A549 (cell line): ENCODE results near the gene IDI1.

Experiments used
- JUNB ChIP-seq: fragments of >200 bp; sonication (Bioruptor Twin); formaldehyde crosslinking; IDR thresholded peaks from 2 replicates; pipeline ENCODE4 v1.6.1; 2016
- MAX ChIP-seq: IDR thresholded peaks from 2 replicates; pipeline ENCODE4 v1.6.1; 2012

- TF ChIP-seq JUNB = no peak
- no peak for TF ChIP-seq MAX
Measured at GRCh38 chr10:1025683-1026082, 23.2 kb downstream of the IDI1 start, which contains the start of gene IDI2.
